Epithelial cell of proximal tubule (primary cell): Measurements from ENCODE around the gene DOK3. TPM values are rescaled to one million over a fixed set of nuclear protein-coding genes. Genes with fewer than 3 reads are reported as not detected.

Experiments used
- DNase-seq: peaks from one replicate; pipeline ENCODE4 v3.0.0-alpha.2; 2011; ENCODE audit warnings: low read depth
- H3K4me3 ChIP-seq: 2 replicates; pipeline ENCODE4 v1.5.1; 2011; ENCODE audit warnings: low read depth, mild to moderate bottlenecking, low read length
- CTCF ChIP-seq: conservative IDR thresholded peaks from 2 replicates; pipeline ENCODE4 v1.5.1; 2012; ENCODE audit warnings: low read depth, mild to moderate bottlenecking, low read length
- total RNA-seq: library from RNA; depleted of rRNA; stranded (reverse); fragments of >200 nt; gene quantifications from 2 replicates; pipeline ENCODE4 v1.2.3, GENCODE V29; 2015

DOK3 gene
- total RNA-seq, 1 donor from 2014 or later, result 1.5 TPM

GRCh38 chr5:177497292-177498012, 12.2 kb downstream of the DOK3 start, which contains the start of gene PDLIM7:
Gene PDLIM7, minus strand, starts transcription at chr5:177497604. Its CDS starts 1,092 bp downstream, at chr5:177496512.
- TF ChIP-seq CTCF, result no peak
- DNase-seq, result peak; percentile 69

GRCh38 chr5:177496727-177497291, 12.8 kb downstream of the DOK3 start:
- peak overlapping the region; percentile 89 for H3K4me3 ChIP-seq
- no peak for DNase-seq
- TF ChIP-seq CTCF, result no peak

More at GRCh38 chr5:177497292-177498012, 12.2 kb downstream of the DOK3 start, which contains the start of gene PDLIM7:
- H3K4me3 ChIP-seq, result peak within 1 kb of the TSS; percentile 89

- H3K4me3 ChIP-seq, result peak overlapping the region; percentile 89
- peak; percentile 46 for TF ChIP-seq CTCF
- DNase-seq, result no peak
These were observed 13.4 kb downstream of the DOK3 start for GRCh38 chr5:177496070-177496726.

GRCh38 chr5:177495243-177496060, 14.2 kb downstream of the DOK3 start:
- TF ChIP-seq CTCF, result no peak
- H3K4me3 ChIP-seq, result peak overlapping the region; percentile 89
- no peak for DNase-seq

GRCh38 chr5:177494346-177495195, 15.1 kb downstream of the DOK3 start:
- no peak for DNase-seq
- peak overlapping the region; percentile 10 for H3K4me3 ChIP-seq
- peak; percentile 49 for TF ChIP-seq CTCF
